K562 (cell line): ENCODE data around the gene ANAPC13. TPM values are rescaled to one million over a fixed set of nuclear protein-coding genes. Genes with fewer than 3 reads are reported as not detected.

Experiments used
- CEBPG ChIP-seq, 3 experiments: fragments of 200-800 bp in 1 of 3; sonication (Bioruptor generic) in 1 of 3; sonication (generic) in 1 of 3; formaldehyde crosslinking in 1 of 3; IDR thresholded peaks in 2 of 3; conservative IDR thresholded peaks in 1 of 3; 2 replicates each; pipeline versions ENCODE4 v1.6.1 to v1.8.0; 2016 to 2022; ENCODE audit warnings: missing compliant biosample characterization in 2 of 3, missing genetic modification characterization in 2 of 3, mild to moderate bottlenecking in 1 of 3, missing genetic modification reagents in 1 of 3
- DNMT1 ChIP-seq: fragments of 450-650 bp; IDR thresholded peaks from 2 replicates; pipeline ENCODE4 v1.6.1; 2016; ENCODE audit warnings: antibody characterized with exemption, mild to moderate bottlenecking
- MAZ ChIP-seq, 2 experiments: fragments of 450-650 bp in 1 of 2; sonication (generic) in 1 of 2; formaldehyde crosslinking; IDR thresholded peaks in 1 of 2; conservative IDR thresholded peaks in 1 of 2; 2 replicates each; pipeline versions ENCODE4 v1.4.0 to v1.5.0; 2020; ENCODE audit warnings: mild to moderate bottlenecking in 1 of 2, missing genetic modification reagents in 1 of 2
- NEUROD1 ChIP-seq: fragments of 150-350 bp; IDR thresholded peaks from 2 replicates; pipeline ENCODE4 v1.6.1; 2014; ENCODE audit warnings: borderline replicate concordance, low read length, low read depth; ENCODE audit not compliant: partially characterized antibody
- polyA plus RNA-seq, 8 experiments: library from polyadenylated mRNA; depleted of rRNA in 4 of 8; stranded (reverse) in 5 of 8; unstranded in 3 of 8; fragments of >200 nt; fragmentation: Nextera tagmentation in 2 of 8; fragmentation: Illumina TruSeq in 1 of 8; extraction: Ambion mirVana in 2 of 8; extraction: Trizol in 1 of 8; gene quantifications; 2 replicates each; pipeline versions ENCODE4 v1.2.1 to v1.2.3, GENCODE V29; 2011 to 2014; ENCODE audit warnings: inconsistent platforms in 1 of 8, missing spikeins in 1 of 8
- total RNA-seq, 7 experiments: library from RNA; depleted of rRNA in 6 of 7; stranded (reverse); fragments of >200 nt in 6 of 7; fragmentation: Illumina TruSeq in 2 of 7; extraction: Trizol in 2 of 7; gene quantifications; 2 replicates each; pipeline versions ENCODE4 v1.2.1 to v1.2.3, GENCODE V29; 2011 to 2021; ENCODE audit warnings: low replicate concordance in 1 of 7
- TF ChIP-seq, protein P1 (sequence below): sonication (generic); formaldehyde crosslinking; IDR thresholded peaks from 2 replicates; pipeline ENCODE4 v1.8.0; 2023; ENCODE audit warnings: mild to moderate bottlenecking, missing genetic modification reagents
- TF ChIP-seq, protein P2 (sequence below): sonication (generic); formaldehyde crosslinking; IDR thresholded peaks from 2 replicates; pipeline ENCODE4 v1.8.0; 2023; ENCODE audit warnings: mild to moderate bottlenecking, missing genetic modification reagents
- TF ChIP-seq, protein P3 (sequence below): fragments of 200-800 bp; sonication (Bioruptor generic); IDR thresholded peaks from 2 replicates; pipeline ENCODE4 v1.6.1; 2017; ENCODE audit warnings: missing genetic modification characterization, missing compliant biosample characterization
- TF ChIP-seq, protein P4 (sequence below), 2 experiments: fragments of 450-650 bp; IDR thresholded peaks; 2 replicates each; pipeline ENCODE4 v1.6.1; 2016; ENCODE audit warnings: mild to moderate bottlenecking in 2 of 2, borderline replicate concordance in 1 of 2, low read depth in 1 of 2, moderate library complexity in 1 of 2

The ANAPC13 gene
- total and polyA plus RNA-seq, 9 of the 15 experiments (the other 6 are each of a cell fraction or from before 2014, with no cell fraction given) = 48.5 to 238 (median 68.5) TPM

DNA sequence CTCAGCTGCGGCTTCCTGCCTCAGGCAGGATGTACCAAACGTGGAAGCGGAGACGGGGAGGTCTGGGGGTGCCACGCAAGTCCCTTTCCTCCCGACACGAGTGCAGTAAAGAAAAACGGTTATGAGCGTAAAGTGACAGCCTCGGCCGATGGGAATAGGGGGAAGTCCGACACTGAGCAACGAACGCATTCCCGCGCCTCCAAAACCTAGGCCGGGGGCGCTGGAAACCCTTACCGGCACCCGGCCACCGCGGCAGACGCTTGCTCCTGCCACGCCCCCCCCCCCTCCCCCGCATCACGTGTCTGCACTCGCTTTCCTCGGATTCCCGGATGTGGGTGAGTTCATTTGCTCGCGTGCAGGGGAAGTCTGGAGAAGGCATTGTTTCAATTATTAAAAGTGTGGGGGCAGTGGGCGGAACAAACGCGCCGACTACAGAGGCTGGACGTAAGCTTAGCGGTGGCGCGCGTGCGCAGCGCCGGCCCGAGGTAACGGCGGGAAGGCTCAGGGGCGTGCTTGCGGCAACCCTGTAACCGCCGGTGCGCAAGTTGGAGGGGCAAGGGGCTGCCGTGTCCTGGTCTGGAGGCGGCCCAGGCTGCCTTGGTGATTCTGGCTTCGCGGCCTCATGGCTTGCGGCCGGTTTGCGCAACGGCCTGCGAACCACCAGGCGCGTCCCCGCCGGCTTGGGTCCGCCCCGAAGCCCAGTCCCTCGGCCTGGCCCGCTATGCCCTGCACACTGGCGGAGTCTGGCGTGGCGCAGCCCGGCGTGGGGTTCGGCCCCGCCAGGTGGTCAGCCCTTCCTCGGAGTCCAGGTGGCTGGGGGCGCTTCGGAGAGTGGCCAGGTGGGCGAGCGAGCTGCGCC lies at the start of gene ANAPC13, which contains the start of gene CEP63 (continued):
- TF ChIP-seq, protein P1, sequence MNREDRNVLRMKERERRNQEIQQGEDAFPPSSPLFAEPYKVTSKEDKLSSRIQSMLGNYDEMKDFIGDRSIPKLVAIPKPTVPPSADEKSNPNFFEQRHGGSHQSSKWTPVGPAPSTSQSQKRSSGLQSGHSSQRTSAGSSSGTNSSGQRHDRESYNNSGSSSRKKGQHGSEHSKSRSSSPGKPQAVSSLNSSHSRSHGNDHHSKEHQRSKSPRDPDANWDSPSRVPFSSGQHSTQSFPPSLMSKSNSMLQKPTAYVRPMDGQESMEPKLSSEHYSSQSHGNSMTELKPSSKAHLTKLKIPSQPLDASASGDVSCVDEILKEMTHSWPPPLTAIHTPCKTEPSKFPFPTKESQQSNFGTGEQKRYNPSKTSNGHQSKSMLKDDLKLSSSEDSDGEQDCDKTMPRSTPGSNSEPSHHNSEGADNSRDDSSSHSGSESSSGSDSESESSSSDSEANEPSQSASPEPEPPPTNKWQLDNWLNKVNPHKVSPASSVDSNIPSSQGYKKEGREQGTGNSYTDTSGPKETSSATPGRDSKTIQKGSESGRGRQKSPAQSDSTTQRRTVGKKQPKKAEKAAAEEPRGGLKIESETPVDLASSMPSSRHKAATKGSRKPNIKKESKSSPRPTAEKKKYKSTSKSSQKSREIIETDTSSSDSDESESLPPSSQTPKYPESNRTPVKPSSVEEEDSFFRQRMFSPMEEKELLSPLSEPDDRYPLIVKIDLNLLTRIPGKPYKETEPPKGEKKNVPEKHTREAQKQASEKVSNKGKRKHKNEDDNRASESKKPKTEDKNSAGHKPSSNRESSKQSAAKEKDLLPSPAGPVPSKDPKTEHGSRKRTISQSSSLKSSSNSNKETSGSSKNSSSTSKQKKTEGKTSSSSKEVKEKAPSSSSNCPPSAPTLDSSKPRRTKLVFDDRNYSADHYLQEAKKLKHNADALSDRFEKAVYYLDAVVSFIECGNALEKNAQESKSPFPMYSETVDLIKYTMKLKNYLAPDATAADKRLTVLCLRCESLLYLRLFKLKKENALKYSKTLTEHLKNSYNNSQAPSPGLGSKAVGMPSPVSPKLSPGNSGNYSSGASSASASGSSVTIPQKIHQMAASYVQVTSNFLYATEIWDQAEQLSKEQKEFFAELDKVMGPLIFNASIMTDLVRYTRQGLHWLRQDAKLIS = peak; percentile 32; the same call in 1 of the 2 replicates
- peak; percentile 46 to 63; a peak in 3 of 4 replicates for TF ChIP-seq MAZ (CRISPR knock-in tag; conservative IDR thresholded peaks at IDR 0.05 in 1 of 2, IDR thresholded peaks at IDR 0.05 in 1 of 2)
- peak; percentile 93 for TF ChIP-seq CEBPG (CRISPR knock-in tag; IDR thresholded peaks at IDR 0.05)
- TF ChIP-seq CEBPG (tag; conservative IDR thresholded peaks at IDR 0.05 in 1 of 2, IDR thresholded peaks at IDR 0.05 in 1 of 2) = peak; percentile 70 to 78
- peak; percentile 52 for TF ChIP-seq NEUROD1
- TF ChIP-seq, protein P2, sequence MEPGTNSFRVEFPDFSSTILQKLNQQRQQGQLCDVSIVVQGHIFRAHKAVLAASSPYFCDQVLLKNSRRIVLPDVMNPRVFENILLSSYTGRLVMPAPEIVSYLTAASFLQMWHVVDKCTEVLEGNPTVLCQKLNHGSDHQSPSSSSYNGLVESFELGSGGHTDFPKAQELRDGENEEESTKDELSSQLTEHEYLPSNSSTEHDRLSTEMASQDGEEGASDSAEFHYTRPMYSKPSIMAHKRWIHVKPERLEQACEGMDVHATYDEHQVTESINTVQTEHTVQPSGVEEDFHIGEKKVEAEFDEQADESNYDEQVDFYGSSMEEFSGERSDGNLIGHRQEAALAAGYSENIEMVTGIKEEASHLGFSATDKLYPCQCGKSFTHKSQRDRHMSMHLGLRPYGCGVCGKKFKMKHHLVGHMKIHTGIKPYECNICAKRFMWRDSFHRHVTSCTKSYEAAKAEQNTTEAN = no peak
- TF ChIP-seq, protein P3, sequence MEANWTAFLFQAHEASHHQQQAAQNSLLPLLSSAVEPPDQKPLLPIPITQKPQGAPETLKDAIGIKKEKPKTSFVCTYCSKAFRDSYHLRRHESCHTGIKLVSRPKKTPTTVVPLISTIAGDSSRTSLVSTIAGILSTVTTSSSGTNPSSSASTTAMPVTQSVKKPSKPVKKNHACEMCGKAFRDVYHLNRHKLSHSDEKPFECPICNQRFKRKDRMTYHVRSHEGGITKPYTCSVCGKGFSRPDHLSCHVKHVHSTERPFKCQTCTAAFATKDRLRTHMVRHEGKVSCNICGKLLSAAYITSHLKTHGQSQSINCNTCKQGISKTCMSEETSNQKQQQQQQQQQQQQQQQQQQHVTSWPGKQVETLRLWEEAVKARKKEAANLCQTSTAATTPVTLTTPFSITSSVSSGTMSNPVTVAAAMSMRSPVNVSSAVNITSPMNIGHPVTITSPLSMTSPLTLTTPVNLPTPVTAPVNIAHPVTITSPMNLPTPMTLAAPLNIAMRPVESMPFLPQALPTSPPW = peak; percentile 76
- TF ChIP-seq, protein P4, sequence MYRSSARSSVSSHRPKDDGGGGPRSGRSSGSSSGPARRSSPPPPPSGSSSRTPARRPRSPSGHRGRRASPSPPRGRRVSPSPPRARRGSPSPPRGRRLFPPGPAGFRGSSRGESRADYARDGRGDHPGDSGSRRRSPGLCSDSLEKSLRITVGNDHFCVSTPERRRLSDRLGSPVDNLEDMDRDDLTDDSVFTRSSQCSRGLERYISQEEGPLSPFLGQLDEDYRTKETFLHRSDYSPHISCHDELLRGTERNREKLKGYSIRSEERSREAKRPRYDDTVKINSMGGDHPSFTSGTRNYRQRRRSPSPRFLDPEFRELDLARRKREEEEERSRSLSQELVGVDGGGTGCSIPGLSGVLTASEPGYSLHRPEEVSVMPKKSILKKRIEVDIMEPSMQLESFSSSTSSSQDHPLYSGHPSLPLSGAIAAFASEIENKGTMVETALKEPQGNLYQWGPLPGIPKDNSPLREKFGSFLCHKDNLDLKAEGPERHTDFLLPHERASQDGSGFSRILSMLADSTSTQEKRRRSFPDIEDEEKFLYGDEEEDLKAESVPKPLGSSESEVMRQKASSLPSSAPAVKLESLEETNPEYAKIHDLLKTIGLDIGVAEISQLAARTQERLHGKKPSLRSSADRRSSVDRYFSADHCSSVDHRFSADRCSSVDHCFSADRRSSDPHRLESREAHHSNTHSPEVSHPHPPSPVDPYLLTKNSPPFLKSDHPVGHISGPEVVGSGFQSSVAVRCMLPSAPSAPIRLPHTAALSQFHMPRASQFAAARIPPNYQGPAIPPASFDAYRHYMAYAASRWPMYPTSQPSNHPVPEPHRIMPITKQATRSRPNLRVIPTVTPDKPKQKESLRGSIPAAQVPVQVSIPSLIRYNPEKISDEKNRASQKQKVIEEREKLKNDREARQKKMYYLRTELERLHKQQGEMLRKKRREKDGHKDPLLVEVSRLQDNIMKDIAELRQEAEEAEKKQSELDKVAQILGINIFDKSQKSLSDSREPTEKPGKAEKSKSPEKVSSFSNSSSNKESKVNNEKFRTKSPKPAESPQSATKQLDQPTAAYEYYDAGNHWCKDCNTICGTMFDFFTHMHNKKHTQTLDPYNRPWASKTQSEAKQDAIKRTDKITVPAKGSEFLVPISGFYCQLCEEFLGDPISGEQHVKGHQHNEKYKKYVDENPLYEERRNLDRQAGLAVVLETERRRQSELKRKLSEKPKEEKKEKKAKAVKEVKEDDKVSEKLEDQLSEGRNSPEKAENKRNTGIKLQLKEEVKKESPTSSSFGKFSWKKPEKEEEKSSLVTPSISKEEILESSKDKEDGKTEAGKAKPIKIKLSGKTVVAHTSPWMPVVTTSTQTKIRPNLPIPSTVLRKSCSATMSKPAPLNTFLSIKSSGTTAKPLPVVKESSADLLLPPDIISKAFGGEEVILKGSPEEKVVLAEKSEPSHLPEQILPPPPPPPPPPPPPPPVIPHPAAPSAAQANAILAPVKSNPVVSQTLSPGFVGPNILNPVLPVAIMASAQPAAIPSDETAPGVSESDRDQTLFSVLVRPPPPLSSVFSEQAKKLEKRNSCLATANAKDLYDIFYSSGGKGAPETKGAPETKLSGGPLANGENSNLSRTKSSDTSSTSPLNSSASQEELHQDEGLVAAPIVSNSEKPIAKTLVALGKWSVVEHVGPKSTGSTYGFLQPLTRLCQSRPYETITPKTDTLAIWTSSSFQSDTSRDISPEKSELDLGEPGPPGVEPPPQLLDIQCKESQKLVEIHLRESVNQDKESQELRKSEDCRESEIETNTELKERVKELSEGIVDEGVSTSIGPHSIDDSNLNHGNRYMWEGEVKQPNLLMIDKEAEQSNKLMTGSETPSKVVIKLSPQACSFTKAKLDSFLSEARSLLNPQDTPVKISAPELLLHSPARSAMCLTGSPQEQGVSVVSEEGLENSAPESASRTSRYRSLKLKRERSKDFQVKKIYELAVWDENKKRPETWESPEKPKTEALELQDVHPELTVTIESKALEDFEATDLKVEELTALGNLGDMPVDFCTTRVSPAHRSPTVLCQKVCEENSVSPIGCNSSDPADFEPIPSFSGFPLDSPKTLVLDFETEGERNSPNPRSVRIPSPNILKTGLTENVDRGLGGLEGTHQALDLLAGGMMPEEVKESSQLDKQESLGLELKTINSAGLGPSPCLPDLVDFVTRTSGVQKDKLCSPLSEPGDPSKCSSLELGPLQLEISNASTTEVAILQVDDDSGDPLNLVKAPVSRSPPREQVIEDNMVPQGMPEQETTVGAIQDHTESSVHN (IDR thresholded peaks at IDR 0.05; ENCODE audit: borderline replicate concordance in 1 of 2, low read depth in 1 of 2) = peak in 1 of 2 experiments; percentile 64; a peak in 2 of 4 replicates
- no peak for TF ChIP-seq DNMT1
